SK-N-MC (cell line): ENCODE results near the gene VSTM2B.

Experiments used
- EZH2 ChIP-seq: fragments of 200-600 bp; sonication (generic); IDR thresholded peaks from one replicate; pipeline ENCODE4 v1.6.1; 2017; ENCODE audit warnings: antibody characterized with exemption
- FOXP2 ChIP-seq: optimal IDR thresholded peaks from 2 replicates; pipeline ENCODE3; 2011; ENCODE audit warnings: mild to moderate bottlenecking, moderate library complexity; ENCODE audit not compliant: insufficient read depth; ENCODE audit errors: extremely low read length, control extremely low read depth

- TF ChIP-seq EZH2, result no peak
- no peak for TF ChIP-seq FOXP2
Observed at GRCh38 chr19:29484876-29485275, 40.9 kb upstream of the VSTM2B start.
